K562 (cell line): ENCODE data around the gene NUSAP1. TPM values are rescaled to one million over a fixed set of nuclear protein-coding genes. Genes with fewer than 3 reads are reported as not detected.

ENCODE experiments used
- ATF1 ChIP-seq, 2 experiments: fragments of 450-650 bp in 1 of 2; IDR thresholded peaks; 2 replicates each; pipeline ENCODE4 v1.6.1; 2016; ENCODE audit warnings: missing compliant biosample characterization in 1 of 2, missing genetic modification characterization in 1 of 2
- BCOR ChIP-seq: fragments of 450-650 bp; IDR thresholded peaks from 2 replicates; pipeline ENCODE4 v1.6.1; 2016
- EP400 ChIP-seq: fragments of 450-650 bp; IDR thresholded peaks from 2 replicates; pipeline ENCODE4 v1.6.1; 2017; ENCODE audit warnings: antibody characterized with exemption, mild to moderate bottlenecking, moderate library complexity
- FOSL1 ChIP-seq: fragments of 200-800 bp; sonication (Bioruptor generic); conservative IDR thresholded peaks from 2 replicates; pipeline ENCODE4 v1.6.1; 2016; ENCODE audit warnings: missing genetic modification characterization, missing compliant biosample characterization
- KDM1A ChIP-seq, 2 experiments: fragments of 450-650 bp; IDR thresholded peaks; 2 replicates each; pipeline ENCODE4 v1.6.1; 2016; ENCODE audit warnings: mild to moderate bottlenecking in 2 of 2
- NCOR1 ChIP-seq: fragments of 450-650 bp; IDR thresholded peaks from 2 replicates; pipeline ENCODE4 v1.6.1; 2016; ENCODE audit warnings: mild to moderate bottlenecking, moderate library complexity
- SRSF3 ChIP-seq: fragments of 200-400 bp; formaldehyde crosslinking; IDR thresholded peaks from 2 replicates; pipeline ENCODE4 v1.6.1; 2016; ENCODE audit warnings: mild to moderate bottlenecking, low read length, moderate library complexity; ENCODE audit not compliant: insufficient read depth
- TARDBP ChIP-seq: fragments of 450-650 bp; IDR thresholded peaks from 2 replicates; pipeline ENCODE4 v1.6.1; 2016
- TBL1XR1 ChIP-seq, 2 experiments: IDR thresholded peaks; 2 replicates each; pipeline ENCODE4 v1.6.1; 2012; ENCODE audit warnings: improper control_type of control experiment in 2 of 2, low read length in 2 of 2, mild to moderate bottlenecking in 1 of 2
- ZNF280B ChIP-seq: fragments of 250-450 bp; sonication (Bioruptor Pico); IDR thresholded peaks from 2 replicates; pipeline ENCODE4 v1.5.1; 2021; ENCODE audit warnings: mild to moderate bottlenecking
- ZNF282 ChIP-seq: sonication (generic); formaldehyde crosslinking; IDR thresholded peaks from 2 replicates; pipeline ENCODE4 v1.8.1; 2023; ENCODE audit warnings: missing genetic modification reagents
- ZNF57 ChIP-seq: fragments of 450-650 bp; formaldehyde crosslinking; IDR thresholded peaks from 2 replicates; pipeline ENCODE4 v1.4.0; 2020; ENCODE audit warnings: mild to moderate bottlenecking, moderate library complexity
- ZNF785 ChIP-seq: fragments of 250-450 bp; sonication (Bioruptor Pico); IDR thresholded peaks from 2 replicates; pipeline ENCODE4 v1.4.0; 2020; ENCODE audit warnings: mild to moderate bottlenecking
- polyA plus RNA-seq, 8 experiments: library from polyadenylated mRNA; depleted of rRNA in 4 of 8; stranded (reverse) in 5 of 8; unstranded in 3 of 8; fragments of >200 nt; fragmentation: Nextera tagmentation in 2 of 8; fragmentation: Illumina TruSeq in 1 of 8; extraction: Ambion mirVana in 2 of 8; extraction: Trizol in 1 of 8; gene quantifications; 2 replicates each; pipeline versions ENCODE4 v1.2.1 to v1.2.3, GENCODE V29; 2011 to 2014; ENCODE audit warnings: inconsistent platforms in 1 of 8, missing spikeins in 1 of 8
- total RNA-seq, 7 experiments: library from RNA; depleted of rRNA in 6 of 7; stranded (reverse); fragments of >200 nt in 6 of 7; fragmentation: Illumina TruSeq in 2 of 7; extraction: Trizol in 2 of 7; gene quantifications; 2 replicates each; pipeline versions ENCODE4 v1.2.1 to v1.2.3, GENCODE V29; 2011 to 2021; ENCODE audit warnings: low replicate concordance in 1 of 7
- TF ChIP-seq, protein P1 (sequence below): fragments of 250-450 bp; sonication (Bioruptor Pico); IDR thresholded peaks from 2 replicates; pipeline ENCODE4 v1.4.0; 2020; ENCODE audit warnings: borderline replicate concordance
- TF ChIP-seq, protein P2 (sequence below): sonication (generic); formaldehyde crosslinking; IDR thresholded peaks from 2 replicates; pipeline ENCODE4 v1.8.0; 2022; ENCODE audit warnings: missing genetic modification reagents, mild to moderate bottlenecking, borderline replicate concordance
- TF ChIP-seq, protein P3 (sequence below): fragments of 250-450 bp; sonication (Bioruptor Pico); IDR thresholded peaks from 2 replicates; pipeline ENCODE4 v1.4.0; 2020; ENCODE audit warnings: mild to moderate bottlenecking
- TF ChIP-seq, protein P4 (sequence below): fragments of 150-350 bp; IDR thresholded peaks from 2 replicates; pipeline ENCODE4 v1.6.1; 2014; ENCODE audit warnings: low read depth, mild to moderate bottlenecking, low read length, borderline replicate concordance
- TF ChIP-seq, protein P5 (sequence below): sonication (generic); formaldehyde crosslinking; IDR thresholded peaks from 2 replicates; pipeline ENCODE4 v1.8.1; 2023; ENCODE audit warnings: mild to moderate bottlenecking, missing genetic modification reagents

The NUSAP1 gene
- total and polyA plus RNA-seq, 9 of the 15 experiments (the other 6 are each of a cell fraction or from before 2014, with no cell fraction given) = 119 to 266 (median 227) TPM

- no peak for TF ChIP-seq ZNF280B (CRISPR knock-in tag)
- peak; percentile 84 for TF ChIP-seq EP400
- TF ChIP-seq, protein P1, sequence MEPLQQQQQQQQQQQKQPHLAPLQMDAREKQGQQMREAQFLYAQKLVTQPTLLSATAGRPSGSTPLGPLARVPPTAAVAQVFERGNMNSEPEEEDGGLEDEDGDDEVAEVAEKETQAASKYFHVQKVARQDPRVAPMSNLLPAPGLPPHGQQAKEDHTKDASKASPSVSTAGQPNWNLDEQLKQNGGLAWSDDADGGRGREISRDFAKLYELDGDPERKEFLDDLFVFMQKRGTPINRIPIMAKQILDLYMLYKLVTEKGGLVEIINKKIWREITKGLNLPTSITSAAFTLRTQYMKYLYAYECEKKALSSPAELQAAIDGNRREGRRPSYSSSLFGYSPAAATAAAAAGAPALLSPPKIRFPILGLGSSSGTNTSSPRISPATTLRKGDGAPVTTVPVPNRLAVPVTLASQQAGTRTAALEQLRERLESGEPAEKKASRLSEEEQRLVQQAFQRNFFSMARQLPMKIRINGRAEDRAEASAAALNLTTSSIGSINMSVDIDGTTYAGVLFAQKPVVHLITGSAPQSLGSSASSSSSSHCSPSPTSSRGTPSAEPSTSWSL (CRISPR knock-in tag) = no peak
- TF ChIP-seq, protein P2, sequence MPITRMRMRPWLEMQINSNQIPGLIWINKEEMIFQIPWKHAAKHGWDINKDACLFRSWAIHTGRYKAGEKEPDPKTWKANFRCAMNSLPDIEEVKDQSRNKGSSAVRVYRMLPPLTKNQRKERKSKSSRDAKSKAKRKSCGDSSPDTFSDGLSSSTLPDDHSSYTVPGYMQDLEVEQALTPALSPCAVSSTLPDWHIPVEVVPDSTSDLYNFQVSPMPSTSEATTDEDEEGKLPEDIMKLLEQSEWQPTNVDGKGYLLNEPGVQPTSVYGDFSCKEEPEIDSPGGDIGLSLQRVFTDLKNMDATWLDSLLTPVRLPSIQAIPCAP (CRISPR knock-in tag) = no peak
- 0 out of 2 replicates have a peak, but pooled peaks have one; percentile 25 for TF ChIP-seq FOSL1 (tag)
- TF ChIP-seq ZNF57 (CRISPR knock-in tag) = no peak
- no peak for TF ChIP-seq ZNF282 (CRISPR knock-in tag)
- no peak for TF ChIP-seq BCOR
- TF ChIP-seq TBL1XR1 (IDR thresholded peaks at IDR 0.05; ENCODE audit: low read length in 2 of 2) = no peak
- TF ChIP-seq SRSF3 = no peak
- TF ChIP-seq KDM1A (IDR thresholded peaks at IDR 0.05) = no peak
- TF ChIP-seq NCOR1 = peak; percentile 27; the same call in 1 of the 2 replicates
- TF ChIP-seq, protein P3, sequence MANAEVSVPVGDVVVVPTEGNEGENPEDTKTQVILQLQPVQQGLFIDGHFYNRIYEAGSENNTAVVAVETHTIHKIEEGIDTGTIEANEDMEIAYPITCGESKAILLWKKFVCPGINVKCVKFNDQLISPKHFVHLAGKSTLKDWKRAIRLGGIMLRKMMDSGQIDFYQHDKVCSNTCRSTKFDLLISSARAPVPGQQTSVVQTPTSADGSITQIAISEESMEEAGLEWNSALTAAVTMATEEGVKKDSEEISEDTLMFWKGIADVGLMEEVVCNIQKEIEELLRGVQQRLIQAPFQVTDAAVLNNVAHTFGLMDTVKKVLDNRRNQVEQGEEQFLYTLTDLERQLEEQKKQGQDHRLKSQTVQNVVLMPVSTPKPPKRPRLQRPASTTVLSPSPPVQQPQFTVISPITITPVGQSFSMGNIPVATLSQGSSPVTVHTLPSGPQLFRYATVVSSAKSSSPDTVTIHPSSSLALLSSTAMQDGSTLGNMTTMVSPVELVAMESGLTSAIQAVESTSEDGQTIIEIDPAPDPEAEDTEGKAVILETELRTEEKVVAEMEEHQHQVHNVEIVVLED (CRISPR knock-in tag) = no peak
- TF ChIP-seq ATF1 (CRISPR knock-in tag; IDR thresholded peaks at IDR 0.05) = no peak
- no peak for TF ChIP-seq ATF1 (tag; IDR thresholded peaks at IDR 0.05)
- TF ChIP-seq, protein P4, sequence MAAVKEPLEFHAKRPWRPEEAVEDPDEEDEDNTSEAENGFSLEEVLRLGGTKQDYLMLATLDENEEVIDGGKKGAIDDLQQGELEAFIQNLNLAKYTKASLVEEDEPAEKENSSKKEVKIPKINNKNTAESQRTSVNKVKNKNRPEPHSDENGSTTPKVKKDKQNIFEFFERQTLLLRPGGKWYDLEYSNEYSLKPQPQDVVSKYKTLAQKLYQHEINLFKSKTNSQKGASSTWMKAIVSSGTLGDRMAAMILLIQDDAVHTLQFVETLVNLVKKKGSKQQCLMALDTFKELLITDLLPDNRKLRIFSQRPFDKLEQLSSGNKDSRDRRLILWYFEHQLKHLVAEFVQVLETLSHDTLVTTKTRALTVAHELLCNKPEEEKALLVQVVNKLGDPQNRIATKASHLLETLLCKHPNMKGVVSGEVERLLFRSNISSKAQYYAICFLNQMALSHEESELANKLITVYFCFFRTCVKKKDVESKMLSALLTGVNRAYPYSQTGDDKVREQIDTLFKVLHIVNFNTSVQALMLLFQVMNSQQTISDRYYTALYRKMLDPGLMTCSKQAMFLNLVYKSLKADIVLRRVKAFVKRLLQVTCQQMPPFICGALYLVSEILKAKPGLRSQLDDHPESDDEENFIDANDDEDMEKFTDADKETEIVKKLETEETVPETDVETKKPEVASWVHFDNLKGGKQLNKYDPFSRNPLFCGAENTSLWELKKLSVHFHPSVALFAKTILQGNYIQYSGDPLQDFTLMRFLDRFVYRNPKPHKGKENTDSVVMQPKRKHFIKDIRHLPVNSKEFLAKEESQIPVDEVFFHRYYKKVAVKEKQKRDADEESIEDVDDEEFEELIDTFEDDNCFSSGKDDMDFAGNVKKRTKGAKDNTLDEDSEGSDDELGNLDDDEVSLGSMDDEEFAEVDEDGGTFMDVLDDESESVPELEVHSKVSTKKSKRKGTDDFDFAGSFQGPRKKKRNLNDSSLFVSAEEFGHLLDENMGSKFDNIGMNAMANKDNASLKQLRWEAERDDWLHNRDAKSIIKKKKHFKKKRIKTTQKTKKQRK = no peak
- TF ChIP-seq, protein P5, sequence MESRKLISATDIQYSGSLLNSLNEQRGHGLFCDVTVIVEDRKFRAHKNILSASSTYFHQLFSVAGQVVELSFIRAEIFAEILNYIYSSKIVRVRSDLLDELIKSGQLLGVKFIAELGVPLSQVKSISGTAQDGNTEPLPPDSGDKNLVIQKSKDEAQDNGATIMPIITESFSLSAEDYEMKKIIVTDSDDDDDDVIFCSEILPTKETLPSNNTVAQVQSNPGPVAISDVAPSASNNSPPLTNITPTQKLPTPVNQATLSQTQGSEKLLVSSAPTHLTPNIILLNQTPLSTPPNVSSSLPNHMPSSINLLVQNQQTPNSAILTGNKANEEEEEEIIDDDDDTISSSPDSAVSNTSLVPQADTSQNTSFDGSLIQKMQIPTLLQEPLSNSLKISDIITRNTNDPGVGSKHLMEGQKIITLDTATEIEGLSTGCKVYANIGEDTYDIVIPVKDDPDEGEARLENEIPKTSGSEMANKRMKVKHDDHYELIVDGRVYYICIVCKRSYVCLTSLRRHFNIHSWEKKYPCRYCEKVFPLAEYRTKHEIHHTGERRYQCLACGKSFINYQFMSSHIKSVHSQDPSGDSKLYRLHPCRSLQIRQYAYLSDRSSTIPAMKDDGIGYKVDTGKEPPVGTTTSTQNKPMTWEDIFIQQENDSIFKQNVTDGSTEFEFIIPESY (CRISPR knock-in tag) = no peak
- peak; percentile 71; the same call in 1 of the 2 replicates for TF ChIP-seq TARDBP
- no peak for TF ChIP-seq ZNF785 (CRISPR knock-in tag)
Measured at GRCh38 chr15:41333026-41333562, 413 bp downstream of the NUSAP1 start (continued).
